ENCODE results near the gene TMIE. TPM values are rescaled to one million over a fixed set of nuclear protein-coding genes. Genes with fewer than 3 reads are reported as not detected.

Gene TMIE
- total and polyA plus RNA-seq, 12 donors, result 0.30 to 21.4 (median 2.0) TPM

DNA sequence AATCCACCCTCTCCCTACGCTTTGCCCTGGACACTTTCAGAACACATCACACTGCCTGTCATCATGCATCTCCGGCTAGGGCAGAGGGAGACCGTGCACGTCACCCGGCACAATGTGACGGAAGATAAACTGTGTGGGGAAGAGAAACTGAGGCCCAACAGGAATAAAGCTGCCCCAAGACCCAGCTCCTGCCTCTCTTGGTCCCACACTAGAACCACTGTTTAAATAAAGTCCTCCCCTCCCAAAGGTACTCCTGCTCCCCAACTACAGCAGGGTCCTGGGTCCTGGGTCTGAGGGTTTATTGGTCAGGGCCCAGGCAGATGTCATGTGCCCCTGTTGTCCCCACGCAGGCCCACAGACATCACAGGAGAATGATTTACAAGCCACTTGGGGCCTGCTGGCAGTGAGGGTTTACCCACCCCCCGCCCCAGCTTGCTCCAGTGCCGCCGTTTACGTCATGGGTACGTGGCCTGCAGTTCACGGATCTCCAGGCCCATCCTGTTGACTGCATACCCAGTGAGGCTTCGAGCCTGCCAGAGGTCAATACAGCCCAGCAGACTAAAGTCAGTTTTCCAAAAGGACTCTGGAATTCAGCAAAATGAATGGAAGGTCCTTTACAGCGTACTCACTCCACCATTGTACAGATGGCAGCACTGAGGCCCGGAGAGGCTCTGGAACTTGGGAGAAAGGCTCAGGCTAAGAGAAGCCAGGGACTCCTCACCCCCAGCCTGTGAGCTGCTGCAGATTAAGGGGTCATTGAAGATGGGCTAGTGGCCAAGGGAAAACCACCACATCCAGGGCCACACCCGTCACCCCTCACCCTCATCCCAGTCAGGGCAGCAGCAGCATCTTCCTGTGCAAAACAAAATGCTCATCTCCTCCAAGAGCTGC is 30.9 kb upstream of the TMIE start:
- intact Hi-C loops (cut with DNase I), result no loop called here
- WGBS, 4 donors, result 85 to 95% (median 87%) methylated on average over 13 to 17 of the region's 17 CpGs
- no peak overlapping the region for H3K27ac ChIP-seq
- TF ChIP-seq CTCF (IDR thresholded peaks at IDR 0.05) (no peak), POLR2A (IDR thresholded peaks at IDR 0.05) (no peak)
- H3K4me3 ChIP-seq, result no peak overlapping the region
- H3K9me3 ChIP-seq (replicated peaks in 1 of 3), result no peaks in the 10 kb centered on the region
- H3K27me3 ChIP-seq, result no peaks in the 10 kb centered on the region
- H3K4me1 ChIP-seq (replicated peaks in 1 of 2), result no peaks in the 10 kb centered on the region
- H3K36me3 ChIP-seq (replicated peaks in 1 of 2), result no peaks in the 10 kb centered on the region
- DNase-seq, result peak in 6 of 7 donors; percentile 0 to 33 (median 7)

GRCh38 chr3:46670891-46671427 is 30.2 kb upstream of the TMIE start:
- peak in 5 of 7 donors; percentile 0 to 13 (median 6) for DNase-seq

DNA sequence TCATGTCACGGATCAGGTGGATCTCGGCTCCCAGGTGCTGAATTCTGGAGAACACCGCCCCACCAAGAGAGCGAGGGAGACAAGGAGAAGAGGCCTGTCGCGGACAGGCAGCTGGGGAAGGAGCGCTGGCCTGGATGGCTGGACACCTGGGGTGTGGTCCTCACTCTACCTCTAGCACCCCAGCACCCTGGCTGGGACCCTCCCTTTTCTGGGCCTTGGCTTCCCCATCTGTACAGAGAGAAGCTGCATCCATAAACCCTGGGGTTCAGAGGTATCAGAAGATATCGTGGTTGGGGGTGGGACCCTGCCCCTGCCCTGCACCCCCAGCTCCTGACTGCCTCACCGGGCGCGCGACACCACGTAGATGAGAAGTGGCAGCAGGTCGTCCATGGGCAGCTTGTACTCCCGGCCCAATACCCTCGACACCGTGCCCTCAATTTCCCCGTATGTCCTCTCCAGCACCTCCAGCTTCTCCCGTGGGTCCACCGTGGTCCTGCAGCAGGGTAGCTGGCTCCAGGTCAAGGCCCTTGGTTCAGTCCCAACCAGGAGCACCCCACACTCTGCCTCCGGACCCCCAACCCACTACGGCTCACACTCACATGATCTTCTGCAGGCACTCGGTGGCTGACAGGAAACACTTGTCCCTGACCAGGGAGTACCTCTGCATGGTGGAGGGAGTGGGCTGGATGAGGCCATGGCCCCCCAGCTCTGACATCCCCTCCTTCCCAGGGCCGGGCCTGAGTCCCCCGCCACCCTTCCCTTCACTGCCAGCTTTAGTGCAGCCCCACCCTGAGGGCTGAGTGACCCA is 29.4 kb upstream of the TMIE start:
- Histone ChIP-seq H3K36me3 (replicated peaks in 1 of 2) (no peaks in the 10 kb centered on the region), H3K4me1 (replicated peaks in 1 of 2) (no peaks in the 10 kb centered on the region), H3K27me3 (no peaks in the 10 kb centered on the region), H3K27ac (no peak overlapping the region), H3K4me3 (no peak overlapping the region), H3K9me3 (replicated peaks in 1 of 3) (no peaks in the 10 kb centered on the region)
- TF ChIP-seq POLR2A (IDR thresholded peaks at IDR 0.05), result no peak
- no peak for TF ChIP-seq CTCF (IDR thresholded peaks at IDR 0.05)
- DNase-seq, result peak; percentile 0 to 42 (median 10)
- intact Hi-C loops (cut with DNase I), result no loop called here
- WGBS, 4 donors, result 92 to 96% (median 93%) methylated on average over 20 to 25 of the region's 25 CpGs

More at GRCh38 chr3:46670891-46671427, 30.2 kb upstream of the TMIE start:
- intact Hi-C loops (cut with DNase I), result no loop called here
- H3K4me3 ChIP-seq, result no peak overlapping the region
- 91 to 98% (median 98%) methylated on average over 4 of the region's 4 CpGs; no CpG with 5 or more reads in 1 of the 4 donors for WGBS, 4 donors
- no peak overlapping the region for H3K27ac ChIP-seq
- H3K9me3 ChIP-seq (replicated peaks in 1 of 3), result no peaks in the 10 kb centered on the region
- H3K4me1 ChIP-seq (replicated peaks in 1 of 2), result no peaks in the 10 kb centered on the region
- TF ChIP-seq CTCF (IDR thresholded peaks at IDR 0.05) (no peak), POLR2A (IDR thresholded peaks at IDR 0.05) (no peak)
- H3K36me3 ChIP-seq (replicated peaks in 1 of 2), result no peaks in the 10 kb centered on the region
- no peaks in the 10 kb centered on the region for H3K27me3 ChIP-seq

GRCh38 chr3:46672349-46672695 is 28.9 kb upstream of the TMIE start:
- Histone ChIP-seq H3K36me3 (replicated peaks in 1 of 2) (no peaks in the 10 kb centered on the region), H3K4me1 (replicated peaks in 1 of 2) (no peaks in the 10 kb centered on the region), H3K9me3 (replicated peaks in 1 of 3) (no peaks in the 10 kb centered on the region), H3K27ac (no peak overlapping the region), H3K4me3 (no peak overlapping the region), H3K27me3 (no peaks in the 10 kb centered on the region)
- intact Hi-C loops (cut with DNase I), result no loop called here
- WGBS, 4 donors, result 92 to 100% (median 93%) methylated on average over 5 to 6 of the region's 6 CpGs
- DNase-seq, result peak in 2 of 7 donors; percentile 0 to 35
- TF ChIP-seq CTCF (IDR thresholded peaks at IDR 0.05) (no peak), POLR2A (IDR thresholded peaks at IDR 0.05) (no peak)

Data from adrenal gland (tissue), 12 donors.